H1 (cell line): Measurements from ENCODE around the gene MLN. TPM values are rescaled to one million over a fixed set of nuclear protein-coding genes. Genes with fewer than 3 reads are reported as not detected.

Experiments used
- CTCF ChIA-PET: fragments of 300-600 bp; sonication (Branson Sonifier 250); formaldehyde crosslinking; loops from one replicate; lab custom pipeline; 2021; ENCODE audit not compliant: partially characterized antibody; lab: Charles Lee
- POLR2A ChIA-PET: fragments of 300-600 bp; sonication (Branson Sonifier 250); formaldehyde crosslinking; loops from one replicate; lab custom pipeline; 2021; ENCODE audit warnings: inconsistent platforms; ENCODE audit not compliant: partially characterized antibody; lab: Charles Lee
- DNase-seq, 2 experiments: peaks; one replicate each; pipeline versions ENCODE4 v3.0.0 to v3.0.0-alpha.2; 2010 to 2022; ENCODE audit warnings: low spot score in 2 of 2, low read depth in 1 of 2, mixed read lengths in 1 of 2
- FAIRE-seq: peaks from 2 replicates; lab custom pipeline; 2011; peaks lifted over from hg19 to GRCh38; lab: Jason Lieb, UNC
- H2AFZ ChIP-seq: 2 replicates; pipeline ENCODE4 v1.8.1; 2012; ENCODE audit warnings: low read length, inconsistent platforms
- H2AK5ac ChIP-seq: 2 replicates; pipeline ENCODE4 v1.6.1; 2013; ENCODE audit warnings: low read depth, low read length
- H2BK120ac ChIP-seq: replicated peaks from 2 replicates; pipeline ENCODE3; 2013; ENCODE audit warnings: low read depth, low read length, inconsistent platforms
- H2BK12ac ChIP-seq: 2 replicates; pipeline ENCODE4 v1.6.1; 2013; ENCODE audit warnings: low read depth, low read length
- H2BK15ac ChIP-seq: 2 replicates; pipeline ENCODE4 v1.6.1; 2013; ENCODE audit warnings: low read length
- H2BK20ac ChIP-seq: 2 replicates; pipeline ENCODE4 v1.6.1; 2013; ENCODE audit warnings: low read length
- H2BK5ac ChIP-seq: 2 replicates; pipeline ENCODE4 v1.6.1; 2013; ENCODE audit warnings: low read depth, low read length
- H3K14ac ChIP-seq: 2 replicates; pipeline ENCODE4 v1.6.1; 2013; ENCODE audit warnings: inconsistent platforms; ENCODE audit not compliant: insufficient read length
- H3K18ac ChIP-seq: 2 replicates; pipeline ENCODE4 v1.6.1; 2013; ENCODE audit warnings: low read length; ENCODE audit errors: extremely low read depth
- H3K23ac ChIP-seq: 2 replicates; pipeline ENCODE4 v1.6.1; 2013; ENCODE audit warnings: inconsistent platforms; ENCODE audit not compliant: insufficient read length
- H3K23me2 ChIP-seq: 2 replicates; pipeline ENCODE4 v1.6.1; 2013; ENCODE audit warnings: low read depth, low read length
- H3K27ac ChIP-seq: 2 replicates; pipeline ENCODE4 v1.6.1; 2011; ENCODE audit warnings: low read depth, low read length, inconsistent platforms
- H3K27me3 ChIP-seq, 4 experiments: replicated peaks in 1 of 4; 1 replicate in 1 of 4; 2 replicates in 3 of 4; pipeline versions ENCODE4 v1.6.1 to v1.8.1; 2011 to 2013; ENCODE audit warnings: low read length in 3 of 4, mild to moderate bottlenecking in 3 of 4, inconsistent platforms in 2 of 4, mixed read lengths in 2 of 4, moderate library complexity in 1 of 4; ENCODE audit not compliant: control insufficient read depth in 3 of 4, insufficient read depth in 3 of 4; ENCODE audit errors: extremely low read depth in 1 of 4
- H3K36me3 ChIP-seq, 4 experiments: 2 replicates each; pipeline versions ENCODE4 v1.6.1 to v1.8.1; 2011 to 2013; ENCODE audit warnings: mild to moderate bottlenecking in 4 of 4, low read length in 3 of 4, moderate library complexity in 2 of 4, control low read depth in 1 of 4, inconsistent platforms in 1 of 4; ENCODE audit not compliant: insufficient read depth in 4 of 4, control insufficient read depth in 2 of 4
- H3K4ac ChIP-seq: replicated peaks from 2 replicates; pipeline ENCODE3; 2013; ENCODE audit warnings: low read length, low read depth, mixed read lengths, inconsistent platforms; ENCODE audit not compliant: insufficient read length
- H3K4me1 ChIP-seq, 4 experiments: replicated peaks in 1 of 4; 1 replicate in 1 of 4; 2 replicates in 3 of 4; pipeline versions ENCODE4 v1.6.1 to v1.8.1; 2011 to 2013; ENCODE audit warnings: low read length in 3 of 4, inconsistent platforms in 2 of 4, mixed read lengths in 1 of 4; ENCODE audit not compliant: insufficient read depth in 4 of 4, control insufficient read depth in 3 of 4
- H3K4me2 ChIP-seq, 2 experiments: 2 replicates each; pipeline versions ENCODE4 v1.6.1 to v1.8.1; 2011 to 2013; ENCODE audit warnings: low read depth in 2 of 2, low read length in 2 of 2, control low read depth in 1 of 2, inconsistent platforms in 1 of 2, mild to moderate bottlenecking in 1 of 2; ENCODE audit not compliant: insufficient read depth in 1 of 2
- H3K4me3 ChIP-seq, 4 experiments: fragments of 200-600, 300-600 bp in 1 of 4; sonication (generic), shearing (Covaris generic), sonication (Bioruptor Twin) in 1 of 4; 2 replicates each; pipeline versions ENCODE4 v1.5.1 to v1.8.1; 2011 to 2016; ENCODE audit warnings: low read length in 4 of 4, low read depth in 3 of 4, control low read depth in 2 of 4, inconsistent platforms in 2 of 4, mild to moderate bottlenecking in 2 of 4, mixed read lengths in 1 of 4, moderate library complexity in 1 of 4; ENCODE audit not compliant: insufficient read depth in 2 of 4; ENCODE audit errors: extremely low read depth in 1 of 4
- H3K56ac ChIP-seq: replicated peaks from 2 replicates; pipeline ENCODE3; 2013; ENCODE audit warnings: low read depth, mild to moderate bottlenecking, mixed read lengths, low read length, inconsistent platforms; ENCODE audit not compliant: insufficient read length
- H3K79me1 ChIP-seq: 2 replicates; pipeline ENCODE4 v1.6.1; 2013; ENCODE audit warnings: low read depth, low read length, control low read depth
- H3K79me2 ChIP-seq, 2 experiments: 2 replicates each; pipeline versions ENCODE4 v1.6.1 to v1.8.1; 2012 to 2013; ENCODE audit warnings: low read length in 2 of 2, mild to moderate bottlenecking in 2 of 2, inconsistent platforms in 1 of 2; ENCODE audit not compliant: insufficient read depth in 2 of 2, control insufficient read depth in 1 of 2
- H3K9ac ChIP-seq, 4 experiments: replicated peaks in 1 of 4; 1 replicate in 1 of 4; 2 replicates in 3 of 4; pipeline versions ENCODE4 v1.6.1 to v1.8.1; 2011 to 2013; ENCODE audit warnings: low read depth in 3 of 4, low read length in 3 of 4, control low read depth in 2 of 4, mild to moderate bottlenecking in 2 of 4, moderate library complexity in 2 of 4, inconsistent platforms in 1 of 4; ENCODE audit errors: extremely low read depth in 1 of 4
- H3K9me3 ChIP-seq, 2 experiments: 2 replicates each; pipeline versions ENCODE4 v1.6.1 to v1.8.1; 2012 to 2013; ENCODE audit warnings: mild to moderate bottlenecking in 2 of 2, moderate library complexity in 2 of 2, control low read depth in 1 of 2, inconsistent platforms in 1 of 2, low read depth in 1 of 2, low read length in 1 of 2, mixed read lengths in 1 of 2; ENCODE audit not compliant: insufficient read depth in 2 of 2
- H4K20me1 ChIP-seq, 2 experiments: replicated peaks in 1 of 2; 2 replicates each; pipeline versions ENCODE3 to v1.8.1; 2011 to 2013; ENCODE audit warnings: inconsistent platforms in 2 of 2, low read length in 2 of 2, mild to moderate bottlenecking in 1 of 2; ENCODE audit not compliant: insufficient read depth in 2 of 2, control insufficient read depth in 1 of 2
- H4K5ac ChIP-seq: 2 replicates; pipeline ENCODE4 v1.6.1; 2013; ENCODE audit warnings: low read length, low read depth, mixed read lengths, inconsistent platforms; ENCODE audit not compliant: insufficient read length
- H4K8ac ChIP-seq: 2 replicates; pipeline ENCODE4 v1.8.0; 2013; ENCODE audit warnings: mild to moderate bottlenecking, moderate library complexity, low read length, inconsistent platforms; ENCODE audit not compliant: insufficient read depth; ENCODE audit errors: extremely low read depth
- H4K91ac ChIP-seq: replicated peaks from 2 replicates; pipeline ENCODE3; 2013; ENCODE audit warnings: low read length, mixed read lengths, inconsistent platforms; ENCODE audit not compliant: insufficient read length
- EGR1 ChIP-seq: IDR thresholded peaks from 2 replicates; pipeline ENCODE4 v1.6.1; 2011; ENCODE audit warnings: low read depth, low read length, borderline replicate concordance
- FOSL1 ChIP-seq: IDR thresholded peaks from 2 replicates; pipeline ENCODE4 v1.6.1; 2011; ENCODE audit warnings: mild to moderate bottlenecking, low read depth, low read length, moderate library complexity; ENCODE audit not compliant: insufficient read depth
- GTF2F1 ChIP-seq: IDR thresholded peaks from 2 replicates; pipeline ENCODE4 v1.6.1; 2012; ENCODE audit warnings: low read depth, low read length, improper control_type of control experiment, borderline replicate concordance
- HDAC2 ChIP-seq, 2 experiments: fragments of 300-600 bp in 1 of 2; sonication (generic) in 1 of 2; IDR thresholded peaks; 2 replicates each; pipeline ENCODE4 v1.6.1; 2011 to 2012; ENCODE audit warnings: low read depth in 2 of 2, low read length in 2 of 2, mild to moderate bottlenecking in 2 of 2, moderate library complexity in 2 of 2, borderline replicate concordance in 1 of 2, inconsistent platforms in 1 of 2
- SAP30 ChIP-seq: fragments of 300-600 bp; sonication (generic); IDR thresholded peaks from 2 replicates; pipeline ENCODE4 v1.7.1; 2012; ENCODE audit warnings: low read length, moderate library complexity, mild to moderate bottlenecking, inconsistent platforms; ENCODE audit not compliant: insufficient read depth, insufficient replicate concordance
- SIN3A ChIP-seq, 2 experiments: IDR thresholded peaks in 1 of 2; conservative IDR thresholded peaks in 1 of 2; 2 replicates each; pipeline ENCODE4 v1.6.1; 2011 to 2012; ENCODE audit warnings: low read length in 2 of 2, improper control_type of control experiment in 1 of 2, low read depth in 1 of 2, mild to moderate bottlenecking in 1 of 2
- TAF7 ChIP-seq: optimal IDR thresholded peaks from 2 replicates; pipeline ENCODE3; 2011; ENCODE audit warnings: low read depth, mild to moderate bottlenecking, inconsistent platforms, low read length, moderate library complexity, borderline replicate concordance
- WGBS, 2 experiments: shearing (Covaris generic) in 1 of 2; methylation state at CpG; one replicate each; pipeline versions ENCODE4 v1.1.6 to v1.1.7; 2013 to 2015; ENCODE audit warnings: low lambda C conversion rate in 2 of 2, mixed read lengths in 2 of 2, inconsistent platforms in 1 of 2, low coverage in 1 of 2, missing lambda C conversion rate in 1 of 2; ENCODE audit not compliant: insufficient replicate concordance in 2 of 2, insufficient coverage in 1 of 2, insufficient read length in 1 of 2; ENCODE audit errors: extremely low coverage in 1 of 2, missing lambda C conversion rate in 1 of 2; 5-methylcytosine and 5-hydroxymethylcytosine counted together
- polyA plus RNA-seq, 7 experiments: library from polyadenylated mRNA; depleted of rRNA in 3 of 7; stranded (reverse) in 5 of 7; unstranded in 2 of 7; fragments of >200 nt in 5 of 7; fragments of 200-250 nt in 2 of 7; gene quantifications; 1 replicate in 5 of 7; 2 replicates in 1 of 7; 4 replicates in 1 of 7; pipeline versions ENCODE4 v1.2.1 to v1.2.3, GENCODE V29; 2011 to 2013; ENCODE audit warnings: missing spikeins in 2 of 7, mixed read lengths in 2 of 7
- total RNA-seq: library from RNA; stranded (reverse); fragmentation: NEBNext Ultra II Directional; extraction: Animal tissue kit (Norgen Biotek cat#: 25700); gene quantifications from 2 replicates; pipeline ENCODE4 v1.2.1, GENCODE V29; 2021

Gene MLN
- total and polyA plus RNA-seq, 2 of the 8 experiments (the other 6 are each of a cell fraction or from before 2014, with no cell fraction given), result not detected

DNA sequence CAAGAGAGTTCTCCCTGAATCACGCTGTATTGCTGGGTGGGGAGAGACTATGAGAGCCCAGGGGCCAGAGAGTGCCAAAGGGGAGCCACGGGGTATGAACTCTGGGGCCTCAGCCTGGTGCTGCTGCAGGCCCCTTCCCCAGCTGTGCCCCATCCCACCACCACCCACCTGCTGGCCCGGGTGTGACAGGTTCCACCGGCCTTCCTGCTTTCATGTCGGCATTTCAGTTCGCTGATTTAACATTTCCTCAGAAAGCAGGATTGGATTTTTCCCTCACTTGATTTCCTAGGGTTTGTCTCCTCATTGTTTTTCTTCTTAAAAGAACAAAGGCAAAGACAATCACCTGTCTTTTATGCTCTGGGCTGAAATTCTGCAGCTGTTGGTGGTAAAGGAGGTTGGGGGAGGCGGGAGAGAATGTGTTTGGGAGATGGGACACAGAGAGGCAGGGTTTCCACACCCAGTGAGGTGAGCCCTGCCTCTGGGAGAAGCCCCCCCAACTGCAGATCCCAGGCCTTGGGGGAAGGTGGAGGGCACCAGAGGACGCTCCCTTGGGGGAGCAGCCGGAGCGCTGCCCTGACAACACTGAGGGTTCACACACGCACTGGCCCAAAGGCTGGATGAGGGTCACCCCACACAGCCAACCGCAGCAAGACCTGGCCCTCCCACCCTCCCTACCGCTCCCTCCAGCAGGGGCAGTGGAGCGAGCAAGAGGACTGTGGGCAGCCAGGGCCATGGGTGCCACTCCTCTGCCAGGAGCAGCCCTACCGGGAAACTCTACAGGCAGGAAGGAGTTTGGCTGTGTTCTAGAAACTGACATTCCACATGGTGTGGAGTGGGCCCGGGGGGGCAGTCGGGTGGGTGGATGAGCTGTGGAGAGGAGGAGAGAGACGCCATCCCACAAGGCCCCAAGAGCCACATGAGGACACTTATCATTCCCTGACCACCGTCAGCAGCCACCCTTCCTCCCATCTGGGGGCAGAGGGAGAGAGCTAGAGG is 10.5 kb upstream of the MLN start:
- POLR2A ChIA-PET, result interaction anchor here (0.9 kb wide), 1 partner anchor 34 kb away, joined by 3 read pairs; no protein-coding TSS in a partner anchor

More for the DNA sequence above, 10.5 kb upstream of the MLN start:
- no peak overlapping the region for H3K56ac ChIP-seq
- no peak overlapping the region for H3K14ac ChIP-seq
- no peak for FAIRE-seq
- H3K4me1 ChIP-seq, result peaks cover 23 to 41% (median 32%) of the 10 kb centered on the region in 4 experiments
- peak overlapping the region; percentile 46; the same call in 1 of the 2 replicates for H2BK15ac ChIP-seq
- TF ChIP-seq HDAC2 (IDR thresholded peaks at IDR 0.05; ENCODE audit: borderline replicate concordance in 1 of 2, low read depth in 2 of 2, low read length in 2 of 2) (no peak), SIN3A (conservative IDR thresholded peaks at IDR 0.05 in 1 of 2, IDR thresholded peaks at IDR 0.05 in 1 of 2; ENCODE audit: low read depth in 1 of 2, low read length in 2 of 2) (0 out of 4 replicates have a peak, but pooled peaks of 1 of the 2 experiments have one; percentile 29), TAF7 (no peak), EGR1 (no peak), SAP30 (no peak), GTF2F1 (no peak), FOSL1 (no peak)
- peak overlapping the region; percentile 81 for H4K91ac ChIP-seq
- H3K27ac ChIP-seq, result no peak overlapping the region
- H3K4ac ChIP-seq, result peak overlapping the region; percentile 54
- H3K23ac ChIP-seq, result no peak overlapping the region
- peak overlapping the region; percentile 14 to 19; a peak in 2 of 4 replicates for H3K4me2 ChIP-seq
- peak overlapping the region; percentile 99 for H2BK12ac ChIP-seq
- H2BK20ac ChIP-seq, result peak overlapping the region; percentile 100
- H3K9ac ChIP-seq, result no peak overlapping the region; a peak in 1 of 7 replicates
- DNase-seq, result no peak
- 0 out of 2 replicates have a peak, but pooled peaks cover 3% of the 10 kb centered on the region for H3K79me1 ChIP-seq
- no peaks in the 10 kb centered on the region for H3K36me3 ChIP-seq
- WGBS, 2 experiments, result 76% methylated on average over 17 of the region's 19 CpGs; no CpG with 5 or more reads in 1 of the 2 experiments
- peak overlapping the region; percentile 53; the same call in 1 of the 2 replicates for H4K8ac ChIP-seq
- peak overlapping the region; percentile 80 for H3K18ac ChIP-seq
- no peak overlapping the region for H2AFZ ChIP-seq
- H2AK5ac ChIP-seq, result peak overlapping the region; percentile 92; the same call in 1 of the 2 replicates
- H3K9me3 ChIP-seq, result no peaks in the 10 kb centered on the region
- peak overlapping the region; percentile 65 for H2BK120ac ChIP-seq
- 0 out of 7 replicates have a peak, but pooled peaks cover 0 to 2% (median 0%) of the 10 kb centered on the region in 4 experiments for H3K27me3 ChIP-seq
- H4K5ac ChIP-seq, result peak overlapping the region; percentile 83
- no peaks in the 10 kb centered on the region for H4K20me1 ChIP-seq
- peaks cover 2% of the 10 kb centered on the region for H3K23me2 ChIP-seq
- no peaks in the 10 kb centered on the region for H3K79me2 ChIP-seq
- H2BK5ac ChIP-seq, result peak overlapping the region; percentile 95; the same call in 1 of the 2 replicates
- H3K4me3 ChIP-seq, result no peak overlapping the region
- CTCF ChIA-PET, result interaction anchor here (1.0 to 4.0 kb wide), 7 partner anchors 8 to 48 kb away, joined by 3 to 26 read pairs (median 5); partner anchors contain the start of gene MLN
